22Rv1 (cell line): ENCODE results near the gene S100B.

Source experiments
- CTCF ChIP-seq: fragments of 450-650 bp; IDR thresholded peaks from 2 replicates; pipeline ENCODE4 v1.5.1; 2017; ENCODE audit warnings: mild to moderate bottlenecking
- ZFX ChIP-seq: fragments of 450-650 bp; IDR thresholded peaks from 2 replicates; pipeline ENCODE4 v1.6.1; 2017; ENCODE audit warnings: antibody characterized with exemption, borderline replicate concordance

- no peak for TF ChIP-seq CTCF
- no peak for TF ChIP-seq ZFX
Observed at GRCh38 chr21:46650476-46651098, 45.7 kb upstream of the S100B start.
